Tibial nerve (tissue), 3 donors: ENCODE data around the gene CDK18.
"Not testable (repeated sequence)": the region's sequence is repeated elsewhere in the genome, so short reads cannot be mapped to it uniquely, and the experiment has no call there.

Experiments used
- CTCF ChIP-seq, 5 experiments: fragments of 200-600 bp in 3 of 5; fragments of 450-650 bp in 2 of 5; sonication (generic) in 3 of 5; IDR thresholded peaks; one replicate each; pipeline ENCODE4 v1.5.1; 2016 to 2019; ENCODE audit warnings: antibody characterized with exemption in 5 of 5, mild to moderate bottlenecking in 3 of 5, moderate library complexity in 2 of 5
- POLR2A ChIP-seq, 2 donors: fragments of 450-650 bp; IDR thresholded peaks; one replicate each; pipeline ENCODE4 v1.6.1; 2017; ENCODE audit warnings: antibody characterized with exemption in 2 of 2, mild to moderate bottlenecking in 2 of 2, moderate library complexity in 2 of 2

DNA sequence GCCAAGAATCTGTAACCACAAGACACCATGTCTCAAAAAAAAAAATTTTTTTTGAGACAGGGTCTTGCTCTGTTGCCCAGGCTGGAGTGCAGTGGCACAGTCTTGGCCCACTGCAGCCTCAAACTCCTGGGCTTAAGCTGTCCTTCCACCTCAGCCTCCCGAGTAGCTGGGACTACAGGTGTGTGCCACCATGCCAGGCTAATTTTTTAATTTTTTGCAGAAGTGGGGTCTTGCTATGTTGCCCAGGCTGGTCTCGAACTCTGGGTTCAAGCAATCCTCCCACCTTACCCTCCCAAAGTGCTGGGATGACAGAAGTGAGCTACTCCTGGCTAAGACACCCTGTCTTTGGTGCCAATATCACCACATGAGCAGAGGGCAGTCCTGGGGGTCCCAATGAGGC lies 25.5 kb upstream of the CDK18 start:
- not testable (repeated sequence) for TF ChIP-seq CTCF, POLR2A (IDR thresholded peaks at IDR 0.05)
